ENCODE results near the gene TNFRSF8.

DNA sequence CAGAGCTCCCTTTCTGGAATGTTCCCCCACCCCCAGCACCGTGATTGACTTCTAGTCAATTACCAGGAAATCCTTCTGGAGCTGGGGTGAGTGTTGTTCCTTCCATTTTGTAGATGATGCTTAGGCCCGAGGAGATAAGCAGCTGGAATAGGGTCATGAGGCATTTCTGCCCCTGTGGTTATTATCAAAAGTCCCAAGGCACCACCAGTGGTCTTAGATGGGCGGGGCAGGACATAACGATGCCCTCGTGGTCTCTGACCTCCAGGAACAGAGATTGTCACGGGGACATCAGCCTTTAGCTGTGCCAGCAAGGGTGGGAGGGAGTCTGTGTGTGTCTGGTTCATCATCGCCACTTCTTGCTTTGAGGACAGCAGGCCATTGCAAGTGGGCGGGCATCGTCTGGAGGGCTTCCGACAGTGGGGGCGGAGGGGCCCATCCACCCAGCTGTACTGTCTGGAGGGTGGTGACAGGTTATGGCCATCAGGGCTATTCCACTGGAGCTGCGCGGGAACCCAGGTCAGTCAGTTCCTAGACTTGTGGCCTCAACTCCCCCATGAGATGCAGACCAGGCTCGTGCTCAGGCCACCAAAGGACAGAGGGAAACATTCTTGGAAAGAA lies 22.6 kb downstream of the TNFRSF8 start:
- TF ChIP-seq, protein P1, sequence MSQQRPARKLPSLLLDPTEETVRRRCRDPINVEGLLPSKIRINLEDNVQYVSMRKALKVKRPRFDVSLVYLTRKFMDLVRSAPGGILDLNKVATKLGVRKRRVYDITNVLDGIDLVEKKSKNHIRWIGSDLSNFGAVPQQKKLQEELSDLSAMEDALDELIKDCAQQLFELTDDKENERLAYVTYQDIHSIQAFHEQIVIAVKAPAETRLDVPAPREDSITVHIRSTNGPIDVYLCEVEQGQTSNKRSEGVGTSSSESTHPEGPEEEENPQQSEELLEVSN (IDR thresholded peaks at IDR 0.05; ENCODE audit: borderline replicate concordance, low read depth): no peak
- TF ChIP-seq CHD4 (IDR thresholded peaks at IDR 0.05; ENCODE audit: borderline replicate concordance) (no peak), RCOR1 (IDR thresholded peaks at IDR 0.05; ENCODE audit: low read depth, low read length) (no peak), JUN (IDR thresholded peaks at IDR 0.05) (no peak), ZSCAN20 (CRISPR knock-in tag; IDR thresholded peaks at IDR 0.05) (no peak), POLR2A (IDR thresholded peaks at IDR 0.05; ENCODE audit: low read length) (no peak), RNF2 (IDR thresholded peaks at IDR 0.05; ENCODE audit: borderline replicate concordance, low read depth) (no peak), RAD21 (conservative IDR thresholded peaks at IDR 0.05 in 1 of 2, IDR thresholded peaks at IDR 0.05 in 1 of 2) (no peak), KDM5A (IDR thresholded peaks at IDR 0.05) (no peak), CBX8 (IDR thresholded peaks at IDR 0.05) (no peak)
- TF ChIP-seq, protein P2, sequence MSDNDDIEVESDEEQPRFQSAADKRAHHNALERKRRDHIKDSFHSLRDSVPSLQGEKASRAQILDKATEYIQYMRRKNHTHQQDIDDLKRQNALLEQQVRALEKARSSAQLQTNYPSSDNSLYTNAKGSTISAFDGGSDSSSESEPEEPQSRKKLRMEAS (IDR thresholded peaks at IDR 0.05): no peak
- TF ChIP-seq, protein P3, sequence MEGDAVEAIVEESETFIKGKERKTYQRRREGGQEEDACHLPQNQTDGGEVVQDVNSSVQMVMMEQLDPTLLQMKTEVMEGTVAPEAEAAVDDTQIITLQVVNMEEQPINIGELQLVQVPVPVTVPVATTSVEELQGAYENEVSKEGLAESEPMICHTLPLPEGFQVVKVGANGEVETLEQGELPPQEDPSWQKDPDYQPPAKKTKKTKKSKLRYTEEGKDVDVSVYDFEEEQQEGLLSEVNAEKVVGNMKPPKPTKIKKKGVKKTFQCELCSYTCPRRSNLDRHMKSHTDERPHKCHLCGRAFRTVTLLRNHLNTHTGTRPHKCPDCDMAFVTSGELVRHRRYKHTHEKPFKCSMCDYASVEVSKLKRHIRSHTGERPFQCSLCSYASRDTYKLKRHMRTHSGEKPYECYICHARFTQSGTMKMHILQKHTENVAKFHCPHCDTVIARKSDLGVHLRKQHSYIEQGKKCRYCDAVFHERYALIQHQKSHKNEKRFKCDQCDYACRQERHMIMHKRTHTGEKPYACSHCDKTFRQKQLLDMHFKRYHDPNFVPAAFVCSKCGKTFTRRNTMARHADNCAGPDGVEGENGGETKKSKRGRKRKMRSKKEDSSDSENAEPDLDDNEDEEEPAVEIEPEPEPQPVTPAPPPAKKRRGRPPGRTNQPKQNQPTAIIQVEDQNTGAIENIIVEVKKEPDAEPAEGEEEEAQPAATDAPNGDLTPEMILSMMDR (IDR thresholded peaks at IDR 0.05): no peak

Data from A549 (cell line).